GM21528 (cell line): Measurements from ENCODE around the gene RPL7A.
"Not testable (repeated sequence)": the region's sequence is repeated elsewhere in the genome, so short reads cannot be mapped to it uniquely, and the experiment has no call there.

Source experiments
- ATAC-seq: cut with Tn5 transposase; IDR thresholded peaks from one replicate; pipeline ENCODE4 v1.9.1; 2021; ENCODE audit warnings: mild to moderate bottlenecking, moderate library complexity; ENCODE audit not compliant: unreplicated experiment, low FRiP score

The RPL7A gene

DNA sequence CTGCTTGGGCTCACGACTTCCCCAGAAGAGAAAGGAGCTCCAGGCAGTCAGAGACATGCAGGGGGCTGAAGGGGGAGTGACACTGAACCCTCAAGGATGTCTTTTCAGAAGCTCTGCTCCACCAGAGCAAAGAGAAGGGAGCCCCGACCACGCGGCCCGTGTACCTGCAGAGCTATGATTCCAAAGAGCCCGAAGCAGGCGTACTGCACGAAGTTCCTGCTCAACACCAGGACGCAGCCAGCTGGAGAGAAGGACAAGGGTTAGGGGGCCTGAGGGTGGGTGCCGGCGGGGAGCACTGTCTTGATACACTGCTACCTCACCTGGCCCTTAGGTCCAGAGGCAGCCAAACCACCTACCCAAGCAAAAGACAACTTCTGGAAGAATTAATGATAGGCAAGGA is 18.4 kb downstream of the RPL7A start:
- no peak for ATAC-seq

DNA sequence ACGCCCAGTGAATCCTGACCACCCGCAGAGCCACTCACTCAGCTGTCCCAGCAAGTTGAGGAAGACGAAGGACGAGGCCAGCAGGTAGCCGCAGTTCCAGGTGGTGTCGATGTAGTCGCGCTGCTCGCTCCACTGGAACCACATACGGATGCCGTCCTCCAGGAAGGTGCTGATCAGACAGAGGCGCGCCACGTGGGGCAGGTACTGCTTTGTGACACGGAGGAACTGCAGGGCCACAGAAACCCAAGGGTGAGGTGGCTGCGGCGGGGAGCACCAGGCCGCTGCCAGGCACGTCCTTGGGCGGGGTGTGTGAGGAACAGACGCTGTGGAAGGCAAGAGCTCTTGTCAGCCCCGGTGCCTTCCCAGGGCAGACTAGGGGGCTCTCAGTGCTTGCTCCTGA is 19.2 kb downstream of the RPL7A start:
- no peak for ATAC-seq

DNA sequence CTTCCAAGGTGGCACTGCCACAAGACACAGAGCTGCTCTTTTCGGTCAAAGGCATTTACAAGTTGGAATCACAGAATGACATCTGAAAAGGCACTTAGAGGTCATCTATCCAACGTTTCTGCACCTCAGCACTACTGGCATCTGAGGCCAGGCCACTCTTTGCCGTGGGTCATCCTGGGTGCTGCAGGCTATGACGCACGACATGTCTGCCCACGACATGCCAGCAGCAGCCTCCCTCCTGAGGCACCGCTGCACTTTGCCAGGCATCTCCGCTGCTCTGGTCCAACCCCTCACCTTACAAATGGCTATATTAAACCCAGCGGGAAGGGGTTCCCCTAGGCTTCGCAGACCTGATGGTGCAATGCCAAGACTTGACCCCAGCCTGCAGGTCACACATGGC is 19.8 kb downstream of the RPL7A start:
- ATAC-seq, result no peak

DNA sequence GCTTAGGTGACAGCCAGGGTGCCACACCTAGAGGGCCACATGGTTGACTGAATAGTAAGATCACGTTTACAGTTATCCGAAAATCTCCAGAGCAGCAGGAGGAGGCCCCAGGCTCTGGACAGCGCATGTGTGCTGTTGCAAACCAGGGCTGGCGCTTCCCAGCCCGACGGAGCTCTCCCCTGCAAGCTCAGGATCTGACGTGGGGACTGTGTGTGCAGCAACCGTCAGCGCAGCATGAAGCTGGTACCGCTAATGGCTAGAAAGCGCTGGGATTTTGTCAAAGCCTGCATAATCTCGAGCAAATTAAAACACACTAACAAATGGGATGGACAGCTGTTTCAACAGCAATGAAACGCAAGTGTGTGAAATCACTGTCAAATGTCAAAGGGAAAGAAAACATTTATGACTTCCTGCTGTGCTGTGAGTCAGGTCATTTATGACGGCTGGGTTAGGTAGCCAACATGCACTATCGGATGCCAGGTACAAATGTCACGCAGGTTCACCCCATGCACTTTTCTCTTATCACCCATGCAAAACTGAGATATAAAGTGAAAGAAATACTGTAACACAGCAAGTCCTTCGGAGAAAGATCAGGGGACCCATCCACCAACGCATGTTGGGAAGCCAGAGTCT is 20.3 kb downstream of the RPL7A start:
- no peak for ATAC-seq

DNA sequence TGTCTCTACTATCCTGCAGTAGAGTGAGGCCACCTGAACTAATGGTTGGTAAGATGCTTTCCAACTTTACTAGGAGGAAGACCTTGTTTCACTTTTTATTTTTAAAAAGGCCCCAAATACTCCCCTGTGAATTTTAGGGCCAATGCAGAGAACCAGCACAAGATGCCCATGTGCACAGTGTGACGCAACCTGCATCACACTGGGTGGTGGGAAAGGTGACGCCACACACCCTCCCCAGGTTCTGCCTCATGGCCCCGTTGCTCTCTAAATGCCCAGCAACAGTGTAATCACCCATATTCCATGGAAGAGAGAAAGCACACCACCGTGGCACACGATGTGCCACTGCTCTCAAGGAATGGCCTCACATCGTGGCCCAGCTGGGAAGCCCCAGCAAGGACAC is 21.4 kb downstream of the RPL7A start:
- no peak for ATAC-seq

DNA sequence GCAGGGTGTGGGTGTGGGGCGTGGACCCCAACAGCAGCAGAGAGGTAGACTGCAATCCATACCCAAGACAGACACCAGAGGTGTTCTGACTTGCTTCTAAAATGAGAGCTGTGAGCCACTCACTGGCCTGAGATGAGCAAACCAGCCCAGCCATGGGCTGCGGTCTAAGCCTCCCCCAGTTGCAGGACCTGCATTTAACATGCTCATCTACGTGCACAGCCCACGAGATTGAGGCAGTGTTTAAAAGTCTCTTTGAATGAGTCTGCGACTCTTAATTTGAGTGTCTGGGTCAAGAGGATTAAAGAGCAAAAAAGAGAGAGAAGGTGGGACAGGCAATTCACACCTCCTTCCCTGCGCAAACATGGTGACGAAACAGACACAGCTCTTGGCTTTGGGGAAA is 21.9 kb downstream of the RPL7A start:
- no peak for ATAC-seq

DNA sequence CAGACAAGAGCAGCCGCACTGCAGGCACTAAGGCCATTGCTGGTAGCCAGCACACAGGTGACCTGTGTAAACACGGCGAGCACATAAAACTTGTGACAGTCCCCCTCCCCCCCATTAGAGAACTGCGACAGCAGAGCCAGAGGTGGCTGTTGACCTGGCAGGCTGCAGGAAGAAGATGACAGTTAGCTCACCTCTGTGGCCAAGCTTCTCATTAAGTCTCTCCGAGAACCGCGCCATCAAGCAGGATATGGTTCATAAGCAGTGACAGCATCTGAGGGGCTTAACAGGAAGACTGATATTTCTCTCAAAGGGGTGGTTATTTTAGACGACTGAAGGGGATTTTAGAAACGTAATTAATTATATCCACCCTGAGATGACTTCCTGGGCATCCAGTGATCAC is 22.7 kb downstream of the RPL7A start:
- ATAC-seq, result no peak

DNA sequence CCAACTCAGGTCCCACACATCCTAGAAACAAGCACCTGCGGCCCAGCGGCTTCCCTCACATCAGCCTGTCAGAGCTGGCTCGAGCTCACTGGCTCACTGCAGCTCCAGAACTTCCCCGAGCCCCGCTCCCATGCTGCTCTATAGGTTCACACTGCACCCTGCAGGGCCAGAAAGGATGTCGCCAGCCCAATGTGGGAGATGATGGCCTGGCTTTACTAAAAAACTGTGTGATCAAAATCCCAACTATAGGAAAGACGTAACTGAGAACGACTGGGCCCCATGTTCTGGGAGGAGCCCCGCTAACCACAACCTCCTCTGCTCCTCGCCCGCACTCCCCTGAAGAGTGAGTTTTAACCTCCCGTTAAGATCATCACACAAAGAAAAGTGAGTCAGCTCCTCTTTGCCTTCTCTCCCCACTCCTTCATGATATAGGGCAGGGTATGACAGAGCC is 23.3 kb downstream of the RPL7A start:
- no peak for ATAC-seq

DNA sequence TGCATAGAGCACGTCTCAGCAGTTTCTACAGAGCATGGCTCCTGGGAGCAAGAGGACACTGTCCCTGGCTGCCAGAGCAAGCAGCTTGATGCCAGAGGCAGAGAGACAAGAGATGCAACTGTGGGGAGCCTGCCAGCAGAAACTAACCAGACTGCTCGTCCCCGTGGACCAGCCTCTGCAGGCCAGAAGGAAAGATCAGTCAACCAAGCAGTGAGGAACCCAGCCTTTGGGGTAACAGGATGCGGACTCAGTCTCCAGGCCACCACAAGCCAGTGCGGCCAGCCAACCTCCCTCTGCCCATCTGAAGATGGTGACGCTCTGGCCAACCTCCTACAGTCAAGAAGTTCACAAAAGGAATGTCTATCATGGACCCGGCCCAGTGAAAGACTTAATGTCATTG is 24.1 kb downstream of the RPL7A start:
- ATAC-seq, result no peak

DNA sequence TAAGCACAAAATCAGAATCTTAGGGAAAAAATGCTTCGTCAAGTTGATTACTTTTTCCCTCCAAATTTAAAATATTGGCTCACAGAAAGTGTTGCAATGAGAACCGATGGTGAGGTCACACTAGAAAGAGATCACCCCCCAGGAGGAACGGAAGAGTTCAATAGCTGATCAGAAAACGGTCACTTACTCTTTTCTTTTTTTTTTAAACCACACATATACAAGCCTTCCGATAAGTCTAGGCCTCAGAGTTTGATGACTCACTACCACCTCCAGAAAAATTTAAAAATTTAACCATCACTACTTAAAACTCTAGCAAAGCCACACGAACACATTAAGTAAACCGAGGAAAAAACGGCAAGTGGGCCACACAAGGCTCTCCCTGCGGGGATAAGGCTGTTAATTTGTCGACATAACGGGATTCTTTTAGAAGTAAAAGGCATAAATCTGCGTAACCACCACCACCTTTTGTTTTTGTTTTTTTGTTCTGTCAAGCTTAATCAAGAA is 26.6 kb downstream of the RPL7A start:
- ATAC-seq, result no peak

DNA sequence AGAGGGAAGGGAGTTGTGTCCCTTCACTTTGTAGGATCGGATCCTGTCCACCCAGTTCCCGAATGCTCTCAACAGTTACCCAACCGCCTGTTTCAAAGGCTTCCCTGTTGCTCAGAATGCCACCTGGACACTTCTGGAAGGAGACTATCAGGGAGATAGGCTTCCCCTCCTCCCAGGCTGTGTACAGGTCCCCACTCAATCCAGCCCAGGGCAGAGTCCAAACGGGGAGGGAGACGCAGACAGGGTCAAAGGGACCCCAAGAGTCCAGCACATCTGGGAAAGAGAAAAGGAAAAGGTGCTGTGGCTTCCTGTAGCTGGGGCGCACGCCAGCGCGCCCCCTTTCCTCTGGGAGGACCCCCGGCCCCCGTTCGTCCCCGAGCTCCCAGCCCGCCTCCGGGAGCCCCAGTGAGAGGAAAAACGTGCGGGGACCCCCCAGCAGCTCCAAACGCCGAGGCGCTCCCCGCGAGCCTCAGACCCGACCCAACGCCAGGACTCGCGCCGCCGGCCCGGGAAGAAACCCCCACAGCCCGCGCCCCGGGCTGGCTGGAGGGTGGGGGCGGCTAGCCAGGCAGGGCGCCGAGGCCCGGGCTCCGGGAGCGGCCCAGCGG is 27.2 kb downstream of the RPL7A start:
- peak; percentile 7 for ATAC-seq

DNA sequence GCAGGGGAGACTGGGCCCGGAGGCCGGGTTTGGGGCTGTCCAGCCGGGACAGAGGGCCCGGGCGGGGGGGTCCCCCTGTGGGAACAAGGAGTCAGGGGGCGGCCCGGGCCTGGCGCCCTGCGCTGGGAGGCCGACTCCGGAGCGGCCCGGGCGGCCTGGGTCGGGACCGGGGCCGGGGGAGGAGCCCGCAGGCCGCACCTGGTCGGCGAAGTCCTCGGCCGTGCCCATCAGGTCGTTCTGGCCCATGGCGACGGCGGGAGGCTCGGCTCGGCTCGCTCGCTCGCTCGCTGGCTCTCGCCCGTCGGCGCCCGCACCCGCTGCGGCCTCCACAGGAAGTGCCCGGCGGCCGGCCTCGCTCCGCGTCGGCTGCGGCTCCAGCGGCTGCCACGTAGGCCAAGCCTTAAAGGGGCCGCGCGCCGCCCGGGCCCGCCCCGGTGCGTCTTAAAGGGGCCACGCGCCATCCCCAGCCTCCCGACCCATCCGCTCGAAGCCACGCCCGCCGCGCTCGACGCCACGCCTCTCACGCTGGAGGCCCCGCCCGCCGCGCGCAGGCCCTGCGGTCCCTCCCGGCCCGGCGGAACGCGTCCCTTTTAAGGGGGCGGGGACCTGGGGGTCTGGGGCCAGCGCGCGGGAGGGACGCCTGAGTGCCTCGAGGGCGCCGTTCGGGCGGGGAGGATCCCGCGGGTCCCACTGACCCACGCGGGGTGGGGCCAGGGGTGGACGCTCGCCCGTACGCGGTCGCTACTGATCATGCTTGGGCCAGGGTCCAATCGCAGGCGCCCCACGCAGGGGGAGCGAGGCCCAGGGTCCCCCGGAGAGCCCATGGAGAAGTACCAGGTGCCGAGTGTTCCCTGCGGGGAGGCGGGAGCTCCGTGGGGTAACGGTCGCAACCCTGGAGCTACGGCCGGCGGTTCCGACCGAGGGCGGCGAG is 28.0 kb downstream of the RPL7A start, which contains the start of the genes STKLD1 and SURF4:
TSS of gene STKLD1 (plus strand) at position 643 of the 931 bp plus-strand sequence. CDS start at position 751, 108 bp downstream.
TSS of gene SURF4 (minus strand) at position 337 of the 931 bp plus-strand sequence. CDS start at position 246, 91 bp downstream.
- peak; percentile 85 for ATAC-seq

DNA sequence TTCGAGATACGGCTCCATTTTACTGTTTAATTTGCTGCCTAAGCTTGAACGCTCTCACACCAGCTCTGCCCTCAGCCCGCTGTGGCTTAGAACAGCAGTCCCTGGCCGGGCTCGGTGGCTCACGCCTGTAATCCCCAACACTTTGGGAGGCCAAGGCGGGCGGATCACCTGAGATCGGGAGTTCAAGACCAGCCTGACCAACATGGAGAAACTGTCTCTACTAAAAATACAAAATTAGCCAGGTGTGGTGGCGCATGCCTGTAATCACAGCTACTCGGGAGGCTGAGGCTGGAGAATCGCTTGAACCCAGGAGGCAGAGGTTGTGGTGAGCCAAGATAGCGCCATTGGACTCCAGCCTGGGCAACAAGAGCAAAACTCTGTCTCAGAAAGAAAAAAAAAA is 29.3 kb downstream of the RPL7A start:
- ATAC-seq, result not testable (repeated sequence)

DNA sequence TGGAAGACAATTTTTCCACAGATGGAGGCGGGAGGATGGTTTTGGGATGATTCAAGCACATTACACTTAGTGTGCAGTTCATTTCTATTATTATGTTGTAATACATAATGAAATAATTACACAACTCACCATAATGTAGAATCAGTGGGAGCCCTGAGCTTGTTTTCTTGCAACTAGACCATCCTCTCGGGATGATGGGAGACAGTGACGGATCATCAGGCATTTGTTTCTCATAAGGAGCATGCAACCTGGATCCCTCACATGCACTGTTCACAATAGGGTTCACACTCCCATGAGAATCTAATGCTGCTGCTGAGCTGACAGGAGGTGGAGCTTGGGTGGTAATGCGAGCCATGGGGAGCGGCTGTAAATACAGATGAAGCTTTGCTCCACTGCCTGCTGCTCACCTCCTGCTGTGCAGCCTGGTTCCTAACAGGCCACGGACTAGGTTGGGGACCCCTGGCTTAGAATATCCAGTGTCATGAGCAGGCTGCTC is 29.8 kb downstream of the RPL7A start:
- ATAC-seq, result no peak

DNA sequence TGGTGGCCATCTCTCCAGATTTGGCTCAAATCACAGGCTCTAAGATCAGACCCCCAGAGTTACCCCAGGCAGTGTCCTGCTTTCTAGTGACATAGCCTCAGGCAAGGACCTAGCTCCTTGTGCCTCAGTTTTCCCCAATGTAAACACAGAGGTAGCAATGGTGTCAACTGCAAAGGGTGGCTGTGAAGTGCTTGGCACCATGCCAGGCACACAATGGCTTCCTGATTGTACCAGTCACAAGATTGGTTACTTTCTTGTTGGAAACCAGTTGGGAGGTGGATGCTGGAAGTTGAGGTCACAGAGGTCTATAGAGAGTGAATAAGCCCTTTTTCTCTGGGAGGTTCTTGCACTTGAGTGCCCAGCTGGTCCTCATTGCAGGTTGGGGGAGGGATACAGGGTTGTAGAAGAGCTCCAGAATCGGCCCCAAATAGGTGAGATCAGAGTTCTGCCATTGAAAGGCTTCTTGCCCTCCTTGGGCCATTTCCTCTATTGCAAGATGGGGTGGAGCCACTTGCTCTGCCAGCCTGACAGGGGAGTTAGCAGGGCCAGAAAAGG is 30.5 kb downstream of the RPL7A start:
- no peak for ATAC-seq

DNA sequence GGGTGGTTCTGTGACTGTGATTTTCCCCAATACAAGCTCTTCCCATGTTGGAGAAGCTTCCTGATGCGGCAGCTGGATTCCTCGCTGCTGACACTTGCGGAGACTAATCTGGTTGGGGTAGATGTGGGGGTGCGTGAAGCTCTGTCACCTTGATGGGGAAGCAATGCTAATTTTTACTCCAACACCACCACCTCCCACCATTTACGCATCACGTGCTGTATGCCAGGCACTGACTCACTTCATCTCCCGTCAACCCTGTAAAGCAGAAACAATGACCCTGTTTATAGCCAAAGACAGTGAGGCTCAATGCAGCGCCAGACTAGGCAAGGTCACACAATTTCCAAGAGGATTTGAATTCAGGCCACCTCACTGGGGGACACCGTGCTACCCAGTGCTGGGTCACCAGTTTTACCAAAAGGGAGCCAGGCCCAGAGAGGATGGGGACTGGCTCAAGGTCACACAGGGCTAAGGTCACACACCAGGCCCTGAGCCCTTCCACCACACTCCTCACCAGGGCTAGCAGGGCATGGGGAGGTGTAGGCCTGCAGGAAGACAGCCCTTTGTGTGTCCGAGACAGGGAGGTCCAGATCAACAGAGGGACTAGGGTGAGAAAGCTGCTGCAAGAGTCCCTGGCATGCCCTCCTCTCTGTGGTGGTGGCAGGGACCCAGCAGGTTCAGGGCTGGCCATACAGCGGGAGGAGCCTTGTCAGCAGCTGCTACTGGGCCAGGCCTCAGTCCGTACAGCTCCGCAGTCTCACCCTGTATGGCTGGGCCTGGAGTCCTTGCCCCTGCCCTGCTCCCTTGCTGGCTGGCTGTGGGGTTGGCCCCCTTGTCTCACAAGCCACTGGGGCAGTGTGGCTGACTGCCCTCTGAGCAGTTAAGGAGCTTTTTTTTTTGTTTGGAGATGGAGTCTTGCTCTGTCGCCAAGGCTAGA is 31.4 kb downstream of the RPL7A start:
- ATAC-seq, result no peak

DNA sequence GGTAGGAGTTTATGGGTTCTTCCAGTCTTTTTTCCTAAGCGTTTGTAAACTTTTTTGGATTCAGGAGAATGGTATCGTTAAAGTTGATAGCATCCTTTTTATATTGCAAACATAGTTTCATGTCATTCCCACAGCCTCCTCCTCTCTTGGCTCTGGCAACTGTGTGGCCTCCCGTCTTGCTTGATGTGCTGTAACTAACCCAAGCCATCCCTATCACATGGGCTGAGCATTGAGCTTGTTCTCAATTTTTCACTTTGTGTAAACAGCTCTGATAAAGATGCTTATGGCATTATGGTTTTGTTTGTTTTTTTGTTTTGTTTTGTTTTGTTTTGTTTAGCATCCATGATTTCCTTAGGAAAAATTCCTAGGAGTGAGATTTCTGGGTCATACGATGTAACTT is 32.7 kb downstream of the RPL7A start:
- ATAC-seq, result no peak

DNA sequence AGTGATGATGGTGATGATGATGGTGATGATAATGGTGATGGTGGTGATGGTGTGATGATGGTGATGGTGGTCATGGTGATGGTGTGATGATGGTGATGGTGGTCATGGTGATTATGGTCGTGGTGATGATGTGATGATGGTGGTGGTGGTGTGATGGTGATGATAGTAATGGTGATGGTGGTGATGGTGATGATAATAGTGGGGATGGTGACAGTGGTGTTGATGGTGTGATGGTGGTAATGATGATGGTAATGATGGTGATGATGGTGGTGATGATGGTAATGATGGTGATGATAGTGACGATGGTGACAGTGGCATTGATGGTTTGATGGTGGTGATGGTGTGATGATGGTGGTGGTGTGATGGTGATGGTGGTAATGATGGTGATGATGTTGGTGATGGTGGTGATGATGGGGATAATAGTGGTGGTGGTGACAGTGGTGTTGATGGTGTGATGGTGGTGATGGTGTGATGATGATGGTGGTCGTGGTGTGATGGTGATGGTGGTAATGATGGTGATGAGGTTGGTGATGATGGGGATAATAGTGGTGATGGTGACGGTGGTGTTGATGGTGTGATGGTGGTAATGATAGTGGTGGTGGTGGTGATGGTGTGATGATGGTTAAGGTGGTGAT is 34.6 kb downstream of the RPL7A start:
- no peak for ATAC-seq

DNA sequence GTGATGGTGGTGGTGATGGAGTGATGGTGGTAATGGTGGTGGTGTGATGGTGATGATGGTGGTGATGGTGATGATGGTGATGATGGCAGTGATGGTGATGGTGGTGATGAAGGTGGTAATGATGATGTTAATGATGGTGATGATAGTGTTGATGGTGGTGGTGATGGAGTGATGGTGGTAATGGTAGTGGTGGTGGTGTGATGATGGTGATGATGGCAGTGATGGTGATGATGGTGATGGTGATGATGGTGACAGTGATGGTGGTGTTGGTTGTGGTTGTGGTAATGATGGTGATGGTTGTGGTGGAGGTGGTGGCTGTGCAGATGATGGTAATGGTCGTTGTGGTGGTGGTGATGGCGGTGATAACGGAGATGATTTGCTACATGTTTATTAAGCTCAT is 35.4 kb downstream of the RPL7A start:
- no peak for ATAC-seq
